NAMALWA (cell line): ENCODE measurements around the gene UBXN6.

Experiments used
- DNase-seq: peaks from one replicate; pipeline ENCODE4 v3.0.0-alpha.2; 2015; ENCODE audit warnings: low spot score

UBXN6 gene

DNA sequence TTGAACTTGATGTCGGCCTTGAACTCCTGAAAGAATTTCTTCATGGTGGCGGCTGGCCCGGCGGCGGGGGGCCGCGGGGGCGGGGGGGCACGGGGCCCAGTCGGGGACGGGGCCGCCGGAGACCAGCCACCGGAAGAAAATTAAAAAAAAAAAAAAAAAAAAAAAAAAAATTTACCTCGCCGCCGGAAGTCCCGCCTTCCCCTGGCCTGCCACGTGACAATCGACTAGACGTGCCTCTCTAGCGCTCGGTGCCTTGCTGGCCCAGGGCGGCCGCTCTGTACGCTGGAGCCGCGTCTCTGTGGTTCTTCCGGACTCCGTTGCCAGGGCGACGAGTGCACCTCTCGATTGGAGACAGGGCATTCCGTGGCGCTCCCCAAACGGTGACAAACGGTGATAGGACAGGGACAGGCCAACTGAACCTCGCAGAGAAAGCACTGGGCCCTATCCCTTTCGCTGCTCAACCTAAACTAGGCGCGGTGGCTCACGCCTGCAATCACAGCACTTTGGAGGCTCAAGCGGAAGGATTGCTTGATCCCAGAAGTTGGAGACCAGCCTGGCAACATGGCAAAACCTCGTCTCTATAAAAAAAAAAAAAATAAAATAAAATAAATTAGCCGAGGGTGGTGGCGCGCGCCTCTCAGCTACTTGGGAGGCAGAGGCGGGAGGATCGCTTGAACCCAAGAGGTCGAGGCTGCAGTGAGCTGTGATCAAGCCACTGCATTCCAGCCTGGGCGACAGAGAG, at the start of gene UBXN6:
Gene UBXN6 (minus strand): TSS at position 141 of the 742 bp plus-strand sequence. CDS start 97 bp downstream, at position 44.
- DNase-seq: peak; percentile 98

DNA sequence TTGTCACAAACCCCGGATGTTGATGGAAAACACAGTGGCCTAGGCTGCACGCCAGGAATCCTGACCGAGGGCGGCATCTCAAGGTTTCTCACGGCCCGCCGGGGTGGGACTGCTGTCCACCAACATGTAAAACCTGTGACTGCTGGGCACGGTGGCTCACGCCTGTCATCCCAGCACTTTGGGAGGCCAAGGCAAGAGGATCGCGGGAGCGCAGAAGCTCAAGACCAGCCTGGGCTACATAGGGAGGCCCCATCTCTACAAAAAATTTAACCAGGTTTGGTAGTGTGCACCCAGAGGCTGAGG, 49.5 kb upstream of the UBXN6 start:
- DNase-seq: no peak

- DNase-seq: no peak
Measured at GRCh38 chr19:4506449-4507149, 49.0 kb upstream of the UBXN6 start.

DNA sequence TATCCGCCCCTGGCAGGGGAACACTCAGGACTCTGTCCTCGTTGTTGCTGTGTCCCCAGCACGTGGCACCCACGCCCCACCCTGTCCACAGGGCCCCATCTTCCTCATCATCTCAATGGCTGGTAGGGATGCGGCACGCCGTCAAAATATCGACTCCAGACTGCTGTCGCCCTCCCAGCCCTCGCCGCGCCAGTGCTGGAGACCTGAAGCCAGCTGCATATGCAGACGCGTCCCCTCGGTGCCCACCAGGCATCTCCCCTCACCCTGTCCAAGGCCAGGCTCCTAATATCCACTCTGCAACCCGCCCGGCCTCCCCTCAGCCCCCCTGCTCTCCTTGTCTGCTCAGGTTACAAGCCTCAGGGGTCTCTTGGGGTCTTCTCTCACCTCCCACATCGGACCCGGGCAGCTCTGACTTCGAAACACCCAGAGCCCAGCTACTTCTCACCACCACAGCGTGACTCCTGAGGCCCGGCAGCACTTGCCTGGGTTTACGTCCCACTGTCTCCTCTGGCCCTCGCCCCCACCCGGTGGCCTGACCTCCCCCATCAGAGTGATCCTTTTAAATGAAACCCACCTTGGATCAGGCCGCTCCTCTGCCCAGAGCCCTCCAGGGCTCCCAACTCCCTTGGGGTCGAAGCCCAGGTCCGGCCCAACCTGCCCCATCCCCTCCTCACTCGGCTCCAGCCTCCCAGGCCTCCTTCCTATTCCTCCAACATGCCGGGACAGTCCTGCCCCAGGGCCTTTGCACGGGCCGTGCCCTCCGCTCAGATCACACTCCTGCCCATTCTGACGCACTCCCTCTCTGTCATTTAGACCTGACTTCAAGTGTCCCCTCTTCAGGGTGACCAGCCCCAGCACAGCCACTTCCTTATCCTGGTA, 48.2 kb upstream of the UBXN6 start:
- DNase-seq: no peak

- no peak for DNase-seq
Measured at GRCh38 chr19:4504891-4505569, 47.4 kb upstream of the UBXN6 start.

- DNase-seq: no peak
Measured at GRCh38 chr19:4504297-4504701, 46.7 kb upstream of the UBXN6 start.

- no peak for DNase-seq
Measured at GRCh38 chr19:4503825-4504170, 46.2 kb upstream of the UBXN6 start.

- DNase-seq: no peak
Measured at GRCh38 chr19:4503132-4503824, 45.7 kb upstream of the UBXN6 start.

- no peak for DNase-seq
Measured at GRCh38 chr19:4502282-4503131, 44.9 kb upstream of the UBXN6 start.

DNA sequence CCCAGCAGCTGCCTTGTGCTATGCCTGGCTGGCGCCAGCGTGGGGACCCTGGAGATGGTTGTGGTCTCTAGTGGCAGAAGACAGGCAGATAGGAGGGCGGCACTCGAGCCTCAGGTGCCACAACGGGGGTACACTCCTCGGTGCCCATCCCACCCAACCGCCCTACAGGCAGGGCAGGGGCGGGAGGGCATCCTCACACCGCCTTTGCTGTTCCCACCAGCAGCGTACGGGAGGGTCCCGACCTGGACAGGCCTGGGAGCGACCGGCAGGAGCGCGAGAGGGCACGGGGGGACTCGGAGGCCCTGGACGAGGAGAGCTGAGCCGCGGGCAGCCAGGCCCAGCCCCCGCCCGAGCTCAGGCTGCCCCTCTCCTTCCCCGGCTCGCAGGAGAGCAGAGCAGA, 44.1 kb upstream of the UBXN6 start:
- no peak for DNase-seq

GRCh38 chr19:4500841-4501591, 43.4 kb upstream of the UBXN6 start:
- DNase-seq: no peak

DNA sequence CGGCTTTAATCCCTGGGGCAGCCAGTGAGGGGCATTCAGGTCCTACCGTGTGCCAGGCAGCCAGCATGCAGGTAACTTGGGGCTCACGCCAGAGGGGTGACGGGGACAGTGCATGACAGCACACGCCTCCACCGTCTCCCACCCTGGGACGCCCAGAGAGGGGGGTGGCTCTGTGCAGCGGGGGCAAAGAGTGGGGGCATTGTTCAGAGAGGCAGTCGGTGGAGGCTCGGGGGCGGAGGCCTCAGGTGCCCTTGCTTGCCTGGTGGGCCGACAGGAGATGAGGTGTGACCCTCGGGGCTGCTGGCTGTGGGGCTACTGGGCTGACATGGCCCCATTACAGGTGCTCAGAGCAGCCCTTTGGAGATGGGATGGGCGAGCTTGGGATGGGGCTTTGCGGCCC, 42.3 kb upstream of the UBXN6 start:
- DNase-seq: no peak

DNA sequence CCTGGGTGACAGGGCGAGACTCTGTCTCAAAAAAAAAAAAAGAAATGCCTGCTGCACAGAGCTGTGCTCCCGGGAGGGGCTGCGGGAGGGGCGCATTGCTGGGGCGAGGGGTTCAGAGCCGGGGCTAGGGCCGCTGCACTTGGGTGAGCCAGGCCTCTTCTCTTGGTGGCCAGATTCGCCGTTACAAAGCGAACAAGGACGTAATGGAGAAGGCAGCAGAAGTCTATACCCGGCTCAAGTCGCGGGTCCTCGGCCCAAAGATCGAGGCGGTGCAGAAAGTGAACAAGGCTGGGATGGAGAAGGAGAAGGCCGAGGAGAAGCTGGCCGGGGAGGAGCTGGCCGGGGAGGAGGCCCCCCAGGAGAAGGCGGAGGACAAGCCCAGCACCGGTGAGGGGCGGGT, 41.7 kb upstream of the UBXN6 start:
- no peak for DNase-seq

DNA sequence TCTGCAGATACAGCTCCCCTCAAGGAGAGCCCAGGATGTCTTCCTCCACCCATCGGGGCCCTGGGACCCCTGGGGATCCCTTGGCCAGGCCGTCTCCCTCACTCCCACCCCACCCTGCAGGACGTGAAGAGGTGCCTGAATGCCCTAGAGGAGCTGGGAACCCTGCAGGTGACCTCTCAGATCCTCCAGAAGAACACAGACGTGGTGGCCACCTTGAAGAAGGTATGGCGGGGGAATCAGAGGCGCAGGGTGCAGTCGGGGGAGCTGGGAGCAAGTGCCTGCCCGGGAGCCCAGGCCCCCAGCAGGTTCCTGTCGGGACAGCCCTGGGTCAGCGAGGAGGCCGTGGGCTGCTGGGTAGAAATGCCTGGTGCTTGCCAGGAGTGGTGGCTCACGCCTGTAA, 41.1 kb upstream of the UBXN6 start:
- no peak for DNase-seq

GRCh38 chr19:4497770-4498389, 40.3 kb upstream of the UBXN6 start:
- no peak for DNase-seq

DNA sequence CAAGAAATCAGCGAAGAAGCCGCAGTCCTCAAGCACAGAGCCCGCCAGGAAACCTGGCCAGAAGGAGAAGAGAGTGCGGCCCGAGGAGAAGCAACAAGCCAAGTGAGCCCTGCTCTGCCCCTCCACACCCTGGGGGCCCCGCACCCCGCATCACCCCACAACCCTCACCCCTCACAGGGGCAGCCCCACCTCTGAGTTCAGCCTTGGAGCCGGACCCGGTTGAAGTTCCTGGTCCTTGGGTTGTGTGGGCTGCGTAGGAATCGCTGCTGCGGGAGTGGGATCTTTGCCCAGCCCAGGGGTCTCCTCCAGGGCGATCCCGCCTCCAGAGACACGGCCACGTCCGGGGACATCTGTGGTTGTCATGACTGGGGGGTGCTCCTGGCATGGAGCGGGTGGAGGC, 38.7 kb upstream of the UBXN6 start:
- no peak for DNase-seq

DNA sequence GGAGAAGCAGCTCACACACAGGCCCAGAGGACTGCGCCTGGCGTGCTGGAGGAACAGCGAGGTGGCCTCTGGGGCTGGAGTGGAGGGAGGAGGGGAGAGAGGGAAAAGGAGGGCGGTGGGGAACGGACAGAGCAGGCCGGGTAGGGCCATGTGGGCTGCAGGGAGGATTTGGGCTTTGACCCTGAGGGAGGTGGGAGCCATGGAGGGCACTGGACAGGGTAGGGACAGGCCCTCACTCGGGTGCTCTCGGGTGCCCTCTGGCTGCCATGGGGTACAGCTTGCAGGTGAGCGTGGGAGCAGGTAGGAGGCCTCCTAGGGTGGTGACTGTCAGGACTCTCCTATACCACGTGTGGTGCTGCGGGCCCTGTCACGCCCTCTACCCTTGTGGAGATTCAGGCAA, 37.9 kb upstream of the UBXN6 start:
- no peak for DNase-seq

GRCh38 chr19:4494691-4495064, 37.1 kb upstream of the UBXN6 start:
- no peak for DNase-seq

DNA sequence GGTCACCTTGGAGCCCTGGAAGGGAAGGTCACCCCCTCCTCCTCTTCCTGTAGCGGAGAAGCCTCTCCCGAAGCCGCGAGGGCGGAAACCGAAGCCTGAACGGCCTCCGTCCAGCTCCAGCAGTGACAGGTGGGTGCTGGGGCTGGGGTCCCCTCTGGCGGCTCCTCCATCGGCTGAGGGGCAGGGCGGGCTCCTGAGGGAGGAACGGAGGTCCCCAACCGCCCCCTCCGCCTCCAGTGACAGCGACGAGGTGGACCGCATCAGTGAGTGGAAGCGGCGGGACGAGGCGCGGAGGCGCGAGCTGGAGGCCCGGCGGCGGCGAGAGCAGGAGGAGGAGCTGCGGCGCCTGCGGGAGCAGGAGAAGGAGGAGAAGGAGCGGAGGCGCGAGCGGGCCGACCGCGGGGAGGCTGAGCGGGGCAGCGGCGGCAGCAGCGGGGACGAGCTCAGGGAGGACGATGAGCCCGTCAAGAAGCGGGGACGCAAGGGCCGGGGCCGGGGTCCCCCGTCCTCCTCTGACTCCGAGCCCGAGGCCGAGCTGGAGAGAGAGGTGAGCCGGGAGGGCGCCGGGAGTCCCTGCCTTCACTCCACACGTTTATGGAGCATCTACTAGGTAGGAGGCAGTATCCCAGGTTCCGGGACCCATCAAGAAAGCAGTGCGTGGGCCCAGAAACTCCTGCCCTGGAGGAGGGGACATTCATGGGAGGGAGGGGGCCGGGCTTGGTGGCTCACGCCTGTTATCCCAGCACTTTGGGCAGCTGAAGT, 36.5 kb upstream of the UBXN6 start:
- DNase-seq: no peak
